NCI-H1694 (cell line): ENCODE data around the gene GLTPD2.

Experiments used
- DNase-seq: peaks from one replicate; lab custom pipeline; 2025; lab: John Stamatoyannopoulos, UW

Gene GLTPD2

DNA sequence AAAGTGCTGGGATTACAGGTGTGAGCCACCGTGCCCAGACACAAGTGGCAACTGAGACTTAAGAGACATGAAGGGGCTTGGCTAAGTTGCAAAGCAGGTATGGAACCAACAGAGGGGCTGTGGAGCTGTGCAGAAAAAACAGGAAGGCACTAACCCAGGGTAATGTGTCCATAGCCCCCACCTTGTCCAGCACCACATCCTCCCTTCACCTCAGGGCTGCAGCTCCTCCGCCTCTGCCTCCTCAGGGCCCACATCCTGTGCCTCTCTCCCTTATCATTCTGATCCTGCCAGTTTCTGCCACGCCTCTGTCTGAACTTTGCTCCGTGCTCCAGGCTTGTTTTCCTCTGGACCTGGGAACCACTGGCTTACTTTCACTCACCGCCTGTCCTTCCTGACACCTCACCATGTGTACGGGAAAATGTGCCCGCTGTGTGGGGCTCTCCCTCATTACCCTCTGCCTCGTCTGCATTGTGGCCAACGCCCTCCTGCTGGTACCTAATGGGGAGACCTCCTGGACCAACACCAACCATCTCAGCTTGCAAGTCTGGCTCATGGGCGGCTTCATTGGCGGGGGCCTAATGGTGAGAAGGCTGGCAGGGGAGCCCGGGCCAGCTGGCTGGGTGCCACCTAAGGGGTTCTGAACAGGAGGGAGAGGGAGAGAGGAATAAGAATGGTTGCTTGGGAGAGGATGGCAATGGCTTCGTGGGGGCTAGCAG lies 17.1 kb upstream of the GLTPD2 start, which contains the start of gene TM4SF5:
TM4SF5 (plus strand) TSS at position 368 of the 716 bp plus-strand sequence; CDS start at position 405, 37 bp downstream.
- peak; percentile 57 for DNase-seq

DNA sequence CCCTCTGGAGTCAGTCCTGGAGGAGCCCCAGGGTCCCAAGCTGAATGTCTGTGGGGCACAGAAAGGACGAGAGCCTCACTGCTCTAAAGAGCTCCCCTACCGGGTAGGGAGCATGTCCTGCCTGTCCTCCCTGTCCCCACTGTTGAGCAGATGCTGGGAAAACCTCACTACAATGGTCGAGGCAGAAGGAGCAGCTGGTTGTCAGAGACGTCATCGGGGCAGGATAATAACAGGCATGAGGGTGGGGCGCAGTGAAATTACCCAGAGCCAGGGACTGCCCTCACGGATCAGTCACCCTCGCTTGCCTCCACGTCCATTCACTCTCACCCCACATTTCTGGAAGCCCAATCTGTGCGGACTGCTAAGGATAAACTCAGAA lies 16.5 kb upstream of the GLTPD2 start:
- DNase-seq: peak; percentile 57

DNA sequence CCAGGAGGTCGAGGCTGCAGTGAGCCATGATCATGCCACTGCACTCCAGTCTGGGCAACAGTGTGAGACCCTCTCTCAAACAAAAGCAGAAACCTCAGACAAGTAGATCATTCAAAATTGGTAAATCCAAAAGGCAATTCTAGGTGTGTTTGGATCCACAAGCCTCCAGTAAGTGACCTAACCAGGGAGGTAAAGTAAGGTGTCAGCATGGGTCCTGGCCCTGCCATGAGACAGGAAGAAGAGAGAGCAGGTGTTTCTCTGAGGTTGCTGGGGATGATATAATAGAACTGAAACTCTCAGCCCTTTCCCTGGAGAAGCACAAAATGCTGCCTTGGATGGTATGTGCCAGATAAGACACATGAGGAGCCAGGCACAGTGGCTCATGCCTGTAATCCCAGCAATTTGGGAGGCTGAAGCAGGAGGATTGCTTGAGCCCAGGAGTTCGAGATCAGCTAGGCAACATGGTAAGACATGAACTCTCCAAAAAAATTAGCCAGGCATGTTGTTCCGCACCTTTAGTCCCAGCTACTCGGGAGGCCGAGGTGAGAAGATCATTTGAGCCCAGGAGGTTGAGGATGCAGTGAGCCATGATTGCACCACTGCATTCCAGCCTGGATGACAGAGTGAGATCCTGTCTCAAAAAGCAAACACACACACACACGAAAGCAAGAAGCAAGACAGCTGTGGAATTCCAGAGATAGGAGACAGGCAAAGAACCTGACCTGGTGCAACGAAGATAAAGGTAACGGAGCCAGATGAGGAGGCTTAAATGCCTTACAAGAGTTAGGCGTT lies 10.6 kb upstream of the GLTPD2 start:
- no peak for DNase-seq

DNA sequence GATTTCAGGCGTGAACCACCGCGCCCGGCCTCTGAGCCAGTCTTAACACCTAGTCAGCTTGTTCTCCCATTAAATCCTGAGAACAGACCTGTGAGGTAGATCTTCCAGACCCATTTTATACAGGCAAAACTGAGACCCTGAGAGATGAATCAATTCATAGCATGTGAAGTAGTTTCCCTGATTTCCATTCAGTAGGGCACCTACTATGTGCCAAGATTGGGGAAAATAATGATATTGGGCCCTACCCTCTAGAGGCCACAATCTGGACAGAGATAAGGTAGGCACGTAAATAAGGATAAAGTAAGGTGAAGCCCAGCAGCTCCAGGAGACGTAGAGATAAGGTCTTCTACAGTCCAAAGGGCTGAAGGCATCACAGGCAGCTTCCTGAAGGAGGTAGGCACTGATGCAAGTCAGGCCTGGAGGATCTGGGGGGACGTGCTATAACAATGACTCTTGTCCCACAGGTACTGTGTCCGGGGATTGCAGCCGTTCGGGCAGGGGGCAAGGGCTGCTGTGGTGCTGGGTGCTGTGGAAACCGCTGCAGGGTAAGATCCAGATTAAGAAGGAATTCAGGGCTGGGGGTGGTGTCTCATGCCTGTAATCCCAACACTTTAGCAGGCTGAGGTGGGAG lies 8.3 kb upstream of the GLTPD2 start:
- DNase-seq: no peak

DNA sequence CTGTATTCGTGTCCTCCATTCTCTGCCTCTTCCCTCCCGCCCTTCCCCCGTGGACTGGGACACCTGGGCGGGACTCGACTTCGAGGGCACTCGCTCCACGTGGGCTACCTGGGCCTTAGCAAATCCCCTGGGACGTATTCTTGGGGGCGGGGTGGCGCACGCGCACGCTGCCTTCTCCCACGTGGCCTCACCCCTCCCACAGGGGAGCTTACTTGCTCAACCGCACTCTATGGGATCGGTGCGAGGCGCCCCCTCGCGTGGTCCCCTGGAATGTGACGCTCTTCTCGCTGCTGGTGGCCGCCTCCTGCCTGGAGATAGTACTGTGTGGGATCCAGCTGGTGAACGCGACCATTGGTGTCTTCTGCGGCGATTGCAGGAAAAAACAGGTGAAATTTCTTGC lies 6.1 kb upstream of the GLTPD2 start:
- no peak for DNase-seq

DNA sequence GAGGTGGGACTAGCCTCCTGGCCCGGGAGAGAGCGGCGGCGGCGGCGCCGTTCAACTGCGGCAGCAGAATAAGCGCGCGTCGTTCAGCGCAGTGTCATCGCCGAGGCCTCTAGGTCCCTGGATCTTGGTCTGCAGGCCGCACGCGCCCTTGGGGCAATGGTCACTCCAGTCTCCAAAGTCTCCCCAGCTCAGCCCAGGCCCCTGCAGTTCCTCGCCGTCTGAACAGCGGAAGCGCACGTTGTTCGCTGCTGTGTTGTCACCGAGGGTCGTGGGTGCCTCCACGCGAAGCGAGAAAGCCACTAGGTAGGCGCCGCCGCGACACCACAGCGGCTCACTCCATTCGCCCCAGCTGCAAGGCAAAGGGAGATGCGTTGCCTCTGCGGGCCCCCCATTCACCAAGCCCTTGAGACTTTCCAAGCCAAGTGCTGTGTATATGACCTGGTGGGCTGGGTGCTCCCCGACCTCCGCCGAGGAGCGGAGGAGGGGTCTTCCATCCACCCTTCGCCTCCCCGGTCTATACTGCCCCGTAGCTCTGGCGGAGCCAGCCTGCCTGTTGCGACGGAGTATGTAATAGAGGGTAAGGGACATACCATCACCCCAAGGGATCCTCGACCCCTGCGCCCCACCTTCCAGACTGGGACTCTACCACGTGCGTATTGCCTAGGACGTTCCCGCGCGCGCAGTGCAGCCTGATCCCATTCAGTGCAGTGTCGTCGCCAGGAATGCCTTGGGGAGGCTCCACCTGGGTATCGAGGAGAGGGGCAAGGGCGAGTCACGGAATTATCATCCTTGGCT lies 3.3 kb upstream of the GLTPD2 start:
- no peak for DNase-seq

DNA sequence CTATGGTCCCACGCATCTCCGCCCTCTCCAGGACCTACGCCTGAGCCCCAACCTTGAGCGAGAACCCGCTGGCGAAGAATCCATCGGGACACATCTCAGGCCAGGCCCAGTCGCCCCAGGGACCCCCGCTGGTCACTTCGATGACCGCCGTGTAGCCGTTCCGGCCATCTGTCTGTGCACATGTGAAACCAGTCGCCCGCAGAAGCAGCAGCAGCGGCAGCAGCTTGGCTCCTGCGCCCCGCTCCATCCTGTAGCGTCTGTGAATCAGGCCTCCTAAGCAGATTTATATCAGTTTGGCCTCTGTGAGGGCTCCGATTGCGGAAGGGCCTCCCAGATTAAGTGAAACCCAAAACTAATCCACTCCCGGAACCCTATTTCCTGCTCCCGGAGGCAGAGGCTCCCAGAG lies 2.7 kb upstream of the GLTPD2 start, which contains the start of gene VMO1:
VMO1 (minus strand) TSS at position 259 of the 406 bp plus-strand sequence; CDS start at position 247, 12 bp downstream.
- no peak for DNase-seq

DNA sequence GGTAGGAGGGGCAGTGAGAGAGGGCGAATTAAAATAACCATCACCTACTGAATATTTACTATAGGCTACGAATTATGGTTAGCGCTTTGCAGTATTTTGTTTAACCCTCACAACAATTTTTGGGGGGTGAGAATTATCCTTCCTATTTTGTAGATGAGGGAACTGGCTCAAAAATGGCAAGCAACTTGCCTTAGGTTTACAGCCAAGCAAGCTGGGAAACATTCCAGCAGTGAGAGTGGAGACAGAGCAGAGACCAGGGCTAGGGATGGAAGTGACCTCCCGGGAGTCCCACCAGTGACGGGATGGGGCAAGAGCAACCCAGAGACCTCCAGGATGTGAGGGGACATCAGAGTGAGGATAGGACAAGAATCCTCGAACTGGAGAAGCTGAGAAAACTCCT lies 2.2 kb upstream of the GLTPD2 start:
- no peak for DNase-seq

DNA sequence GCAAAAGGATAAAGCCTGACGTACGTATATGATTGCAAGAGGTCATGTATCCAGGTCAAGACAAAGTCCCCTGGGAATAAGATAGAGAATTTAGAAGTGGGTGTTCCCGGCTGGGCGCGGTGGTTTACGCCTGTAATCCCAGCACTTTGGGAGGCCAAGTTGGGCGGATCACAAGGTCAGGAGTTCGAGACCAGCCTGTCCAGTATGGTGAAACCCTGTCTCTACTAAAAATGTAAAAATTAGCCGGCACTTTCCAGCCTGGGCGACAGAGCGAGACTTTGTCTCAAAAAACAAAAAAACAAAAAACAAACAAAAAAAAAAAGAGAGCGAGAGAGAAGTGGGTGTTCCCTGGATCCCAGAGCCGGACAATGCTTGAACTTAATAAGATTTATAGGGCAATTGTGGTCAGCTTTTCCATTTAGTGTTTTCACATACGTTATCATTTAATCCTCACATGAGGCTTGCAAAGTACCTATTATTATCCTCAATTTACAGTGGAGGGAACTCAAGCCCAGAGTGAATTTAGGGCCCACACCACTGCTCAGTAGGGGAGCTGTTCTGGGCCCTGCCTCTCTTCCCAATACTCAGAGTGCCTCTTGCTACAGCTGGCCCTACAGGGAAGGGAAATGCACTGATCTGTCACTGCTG lies 481 bp upstream of the GLTPD2 start:
- no peak for DNase-seq

DNA sequence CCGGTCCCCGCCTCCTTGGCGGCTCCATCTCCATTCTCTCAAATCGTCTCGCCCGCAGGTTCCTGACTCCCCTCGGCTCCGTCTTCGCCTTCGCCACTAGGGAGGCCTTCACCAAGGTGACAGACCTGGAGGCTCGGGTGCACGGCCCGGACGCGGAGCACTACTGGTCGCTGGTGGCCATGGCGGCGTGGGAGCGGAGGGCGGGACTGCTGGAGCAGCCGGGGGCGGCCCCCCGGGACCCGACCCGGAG lies 862 bp downstream of the GLTPD2 start:
- peak; percentile 57 for DNase-seq

DNA sequence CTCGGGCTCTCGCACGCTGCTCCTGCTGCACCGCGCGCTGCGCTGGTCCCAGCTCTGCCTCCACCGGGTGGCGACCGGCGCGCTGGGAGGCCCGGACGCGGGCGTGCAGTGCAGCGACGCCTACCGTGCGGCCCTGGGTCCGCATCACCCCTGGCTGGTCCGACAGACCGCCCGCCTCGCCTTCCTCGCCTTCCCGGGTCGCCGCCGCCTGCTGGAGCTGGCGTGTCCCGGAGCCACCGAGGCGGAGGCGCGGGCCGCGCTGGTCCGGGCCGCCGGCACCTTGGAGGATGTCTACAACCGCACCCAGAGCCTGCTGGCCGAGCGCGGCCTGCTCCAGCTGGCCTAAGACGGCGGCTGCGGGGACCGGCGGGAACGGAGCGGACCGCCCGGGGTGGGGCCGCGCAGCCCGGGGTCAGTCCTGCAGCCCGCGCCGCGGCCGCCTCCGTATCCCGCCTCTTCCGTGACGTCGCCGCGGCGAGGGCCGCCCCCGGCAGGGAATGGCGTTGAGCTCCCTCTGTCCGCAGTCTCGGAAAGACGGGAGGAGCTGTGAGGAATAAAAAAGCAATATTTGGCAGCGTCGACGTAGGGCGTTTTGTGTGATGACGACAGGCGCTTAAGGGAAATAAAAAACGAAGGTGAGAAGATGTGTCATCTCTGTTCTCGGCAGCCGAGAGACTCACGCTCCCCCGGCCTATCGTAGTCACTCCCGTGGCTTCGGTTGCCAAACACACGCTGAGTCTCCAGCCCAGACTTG lies 1.4 kb downstream of the GLTPD2 start:
- peak; percentile 57 for DNase-seq

DNA sequence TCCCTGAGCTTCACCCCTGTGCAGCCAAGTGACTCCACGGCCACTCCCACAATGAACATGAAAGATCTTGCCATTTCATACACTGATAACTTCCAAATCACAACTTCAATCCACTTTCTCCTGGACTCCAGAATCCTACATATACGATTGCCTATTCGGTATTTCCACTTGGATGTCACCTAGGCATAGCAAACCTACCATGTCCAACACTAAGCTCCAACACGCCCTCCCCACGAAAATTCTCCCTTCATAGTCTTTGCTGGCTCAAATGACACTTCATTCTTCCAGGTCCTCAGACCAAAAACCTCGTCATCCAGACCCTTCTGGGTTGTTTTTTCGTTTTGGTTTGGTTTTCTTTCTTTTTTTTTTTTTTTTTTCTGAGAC lies 1.9 kb downstream of the GLTPD2 start:
- no peak for DNase-seq

DNA sequence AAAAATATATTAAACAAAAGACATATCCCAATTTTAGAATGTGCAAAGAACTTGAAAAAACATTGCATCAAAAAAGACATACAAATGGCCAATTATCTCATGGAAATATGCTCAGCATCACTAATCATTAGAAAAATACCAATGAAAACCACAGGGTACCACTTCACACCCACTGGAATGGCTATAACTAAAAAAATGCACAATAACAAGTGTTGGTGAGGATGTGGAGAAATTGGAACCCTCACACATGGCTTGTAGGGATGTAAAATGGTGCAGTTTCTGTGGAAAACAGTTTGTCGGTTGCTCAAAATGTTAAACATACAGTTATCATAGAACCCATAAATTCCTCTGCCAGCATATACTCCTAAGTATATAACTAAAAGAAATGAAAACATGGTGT lies 6.4 kb downstream of the GLTPD2 start:
- no peak for DNase-seq

DNA sequence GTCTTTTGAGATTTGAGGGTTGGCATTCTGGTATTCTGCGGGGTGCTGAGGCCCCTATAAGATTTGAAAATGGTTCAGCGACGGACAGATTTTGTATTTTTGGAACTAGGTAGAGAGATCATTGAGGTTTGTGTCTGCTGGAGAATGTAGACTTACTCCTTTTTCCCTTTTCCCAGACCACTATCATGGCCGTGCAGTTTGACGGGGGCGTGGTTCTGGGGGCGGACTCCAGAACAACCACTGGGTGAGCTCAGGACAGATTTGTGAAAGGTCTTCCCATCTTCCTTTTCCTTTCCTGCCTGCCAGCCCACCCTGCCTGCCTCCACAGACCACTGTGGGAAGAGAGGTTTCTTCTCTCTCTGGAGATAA lies 7.8 kb downstream of the GLTPD2 start:
- no peak for DNase-seq

DNA sequence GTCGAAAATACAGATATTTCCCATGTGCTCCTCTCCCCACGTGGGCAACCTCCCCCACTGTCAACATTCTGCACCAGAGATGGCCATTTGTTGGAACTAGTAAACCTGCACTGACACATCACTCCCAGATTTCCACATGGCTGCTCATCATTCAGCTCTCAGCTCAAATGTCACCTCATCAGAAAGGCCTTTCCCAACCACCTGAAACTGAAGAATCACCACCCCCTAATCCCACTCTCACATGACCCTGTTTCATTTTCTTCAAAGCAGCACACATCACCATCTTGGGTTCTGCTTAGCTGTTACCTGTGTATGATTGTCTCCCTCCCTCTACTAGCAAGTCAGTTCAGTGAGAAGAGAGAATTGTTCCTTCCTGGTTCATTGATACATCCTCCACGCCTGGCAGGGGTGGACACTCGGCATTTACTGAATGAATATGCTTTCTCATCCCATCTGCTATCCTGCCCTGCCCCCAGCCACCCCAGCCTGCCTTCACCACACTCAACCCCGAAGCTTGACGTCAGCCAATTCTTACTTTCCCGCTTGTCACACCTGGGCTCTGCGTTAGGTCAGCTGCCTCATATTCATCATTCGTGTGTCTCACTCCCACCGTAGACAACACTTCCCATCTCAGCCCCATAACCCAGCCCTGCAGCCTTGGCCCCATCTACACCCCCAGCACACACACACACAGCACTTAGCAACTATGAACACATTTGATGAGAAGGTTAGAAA lies 11.9 kb downstream of the GLTPD2 start:
- no peak for DNase-seq

DNA sequence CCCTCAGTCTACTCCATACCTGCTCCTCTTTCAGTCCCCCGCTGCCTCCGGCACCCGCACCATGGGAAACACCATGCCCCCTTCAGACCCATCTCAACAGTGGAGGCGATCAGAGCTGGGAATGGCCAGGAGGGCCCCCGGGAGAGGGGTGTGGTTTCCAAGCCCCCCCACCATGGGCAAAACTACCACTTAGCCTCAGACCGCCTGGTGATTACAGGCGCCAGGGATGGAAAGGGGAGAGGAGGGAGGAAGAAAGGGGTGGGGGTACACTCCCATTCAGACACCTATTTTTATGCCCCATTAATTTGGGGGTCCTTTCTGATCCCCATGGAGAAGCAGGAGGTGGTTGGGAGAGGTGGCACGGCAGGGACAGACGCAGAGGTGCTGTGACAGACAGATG lies 13.5 kb downstream of the GLTPD2 start, which contains the start of gene C17orf114:
C17orf114 (minus strand) TSS at position 101 of the 400 bp plus-strand sequence.
- DNase-seq: no peak

DNA sequence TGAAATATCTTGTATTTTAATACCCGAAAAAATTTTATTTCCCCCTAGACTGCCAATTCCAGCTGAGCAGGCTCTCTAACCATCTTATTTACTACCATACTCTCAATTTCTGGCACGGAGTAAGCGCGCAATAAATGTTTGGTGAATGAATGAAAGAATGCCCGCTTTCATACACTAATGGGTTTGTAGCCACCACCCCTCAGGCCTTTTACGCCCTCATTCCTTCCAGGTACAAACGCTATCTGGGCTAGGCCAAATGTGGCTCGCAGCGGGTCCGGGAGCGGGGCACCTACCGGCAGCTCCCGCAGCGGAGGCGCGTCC lies 17.7 kb downstream of the GLTPD2 start:
- DNase-seq: no peak

DNA sequence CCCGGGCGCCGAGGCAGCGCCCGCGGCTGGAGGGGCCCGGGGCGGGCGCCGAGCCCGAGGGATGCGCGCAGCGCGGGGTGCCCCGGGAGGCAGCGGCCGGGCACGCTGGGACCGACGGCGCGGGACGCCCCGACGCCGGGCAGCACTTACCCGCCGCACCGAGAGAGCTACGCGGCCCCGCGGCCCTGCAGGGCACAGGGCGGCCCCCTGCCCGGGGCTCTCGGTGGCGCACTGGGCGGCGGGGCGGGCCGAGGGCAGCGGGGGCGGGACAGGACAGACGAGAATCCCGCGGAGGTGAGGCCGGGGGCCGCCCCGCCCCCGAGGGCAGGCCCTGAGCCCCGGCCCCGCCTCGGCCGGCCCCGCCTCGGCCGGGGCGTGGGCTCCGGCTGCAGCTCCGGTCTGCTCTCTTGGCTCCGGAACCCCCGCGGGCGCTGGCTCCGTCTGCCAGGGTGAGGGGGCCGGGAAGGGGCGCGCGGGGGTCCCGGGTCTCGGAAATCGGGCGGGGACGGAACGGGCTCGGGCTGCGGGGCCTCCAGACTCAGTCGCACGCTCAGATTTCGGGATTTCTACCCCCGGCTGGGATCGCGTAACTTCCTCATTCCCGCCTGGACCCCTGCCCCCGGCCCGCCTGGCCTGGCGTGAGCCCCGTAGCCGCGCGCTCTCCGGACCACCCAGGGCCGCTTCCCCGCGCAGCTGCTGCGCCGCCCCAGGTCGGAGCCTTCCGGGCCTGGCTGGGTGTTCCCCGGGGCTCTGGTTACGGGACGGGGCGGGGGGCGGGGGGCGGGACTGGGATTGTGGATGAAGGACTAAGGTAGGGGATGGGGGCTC lies 18.2 kb downstream of the GLTPD2 start, which contains the start of gene PLD2:
PLD2 (plus strand) TSS at position 376 of the 828 bp plus-strand sequence. CDS start 621 bp downstream, outside the sequence.
- DNase-seq: peak; percentile 76

DNA sequence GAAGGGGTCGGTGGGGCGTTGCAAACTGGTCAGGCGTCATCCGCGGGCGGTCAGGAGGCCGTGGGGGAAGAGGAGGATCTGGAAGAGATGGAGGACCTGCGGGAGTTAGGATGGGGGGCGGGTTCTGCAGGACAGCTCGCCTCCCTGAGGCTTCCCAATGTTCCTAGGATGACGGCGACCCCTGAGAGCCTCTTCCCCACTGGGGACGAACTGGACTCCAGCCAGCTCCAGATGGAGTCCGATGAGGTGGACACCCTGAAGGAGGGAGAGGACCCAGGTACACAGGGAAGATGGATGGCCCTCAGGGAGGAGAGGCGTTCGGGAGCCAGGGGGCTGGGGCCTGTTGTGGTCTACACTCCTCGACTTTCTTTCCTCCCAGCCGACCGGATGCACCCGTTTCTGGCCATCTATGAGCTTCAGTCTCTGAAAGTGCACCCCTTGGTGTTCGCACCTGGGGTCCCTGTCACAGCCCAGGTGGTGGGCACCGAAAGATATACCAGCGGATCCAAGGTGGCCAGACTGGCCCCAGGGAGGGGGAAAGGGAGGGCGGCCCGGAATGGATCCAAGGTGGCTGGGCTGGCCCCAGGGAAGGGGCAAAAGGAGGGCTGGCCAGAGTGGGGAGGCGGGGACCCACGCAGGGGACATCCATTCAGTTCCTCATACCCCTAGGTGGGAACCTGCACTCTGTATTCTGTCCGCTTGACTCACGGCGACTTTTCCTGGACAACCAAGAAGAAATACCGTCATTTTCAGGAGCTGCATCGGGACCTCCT lies 19.0 kb downstream of the GLTPD2 start:
- DNase-seq: no peak
